WTC11 (cell line): ENCODE measurements around the gene GARIN1A. TPM values are rescaled to one million over a fixed set of nuclear protein-coding genes. Genes with fewer than 3 reads are reported as not detected.

Experiments used
- ATAC-seq: fragments of 200-7000 bp; cut with Tn5 transposase; 2 replicates; pipeline ENCODE4 v1.10.0; 2021; ENCODE audit warnings: mild to moderate bottlenecking, moderate library complexity
- CTCF ChIA-PET: fragments of 300-600 bp; sonication (Branson Sonifier 250); formaldehyde crosslinking; loops from one replicate; lab custom pipeline; 2021; ENCODE audit warnings: antibody characterized with exemption; lab: Charles Lee
- POLR2A ChIA-PET: fragments of 350-600 bp; sonication (Branson Sonifier 250); formaldehyde crosslinking; loops from one replicate; lab custom pipeline; 2021; ENCODE audit warnings: antibody characterized with exemption; lab: Charles Lee
- DNase-seq: peaks from one replicate; pipeline ENCODE4 v3.0.0; 2021; ENCODE audit warnings: low spot score
- H3K27ac Mint-ChIP-seq: 2 replicates; pipeline ENCODE4 v1.8.0; 2021; ENCODE audit warnings: mixed read lengths
- H3K27me3 Mint-ChIP-seq: 2 replicates; pipeline ENCODE4 v1.8.0; 2021; ENCODE audit warnings: low read depth, mild to moderate bottlenecking, moderate library complexity, mixed read lengths
- H3K36me3 Mint-ChIP-seq: 2 replicates; pipeline ENCODE4 v1.8.0; 2021; ENCODE audit warnings: mixed read lengths
- H3K4me1 Mint-ChIP-seq: 2 replicates; pipeline ENCODE4 v1.8.0; 2022; ENCODE audit warnings: mixed read lengths
- H3K4me3 Mint-ChIP-seq: 2 replicates; pipeline ENCODE4 v1.8.0; 2021; ENCODE audit warnings: mild to moderate bottlenecking, moderate library complexity, mixed read lengths
- H3K9me3 Mint-ChIP-seq: 2 replicates; pipeline ENCODE4 v1.8.0; 2021; ENCODE audit warnings: mixed read lengths
- AFF4 ChIP-seq: sonication (generic); formaldehyde crosslinking; IDR thresholded peaks from 2 replicates; pipeline ENCODE4 v1.8.1; 2023; ENCODE audit warnings: mild to moderate bottlenecking, missing genetic modification reagents, borderline replicate concordance
- AR ChIP-seq: fragments of 250-450 bp; sonication (Bioruptor Pico); IDR thresholded peaks from 2 replicates; pipeline ENCODE4 v1.9.0; 2021; ENCODE audit warnings: mild to moderate bottlenecking
- CREM ChIP-seq: sonication (generic); formaldehyde crosslinking; IDR thresholded peaks from 2 replicates; pipeline ENCODE4 v1.8.1; 2022; ENCODE audit warnings: mild to moderate bottlenecking, missing genetic modification reagents, moderate library complexity
- ESRRA ChIP-seq: sonication (generic); formaldehyde crosslinking; IDR thresholded peaks from 2 replicates; pipeline ENCODE4 v1.8.1; 2022; ENCODE audit warnings: mild to moderate bottlenecking, missing genetic modification reagents, borderline replicate concordance
- JAZF1 ChIP-seq: fragments of 250-450 bp; sonication (Bioruptor Pico); IDR thresholded peaks from 2 replicates; pipeline ENCODE4 v1.9.0; 2021; ENCODE audit warnings: moderate library complexity, mild to moderate bottlenecking, inconsistent platforms
- NR3C1 ChIP-seq: sonication (generic); formaldehyde crosslinking; conservative IDR thresholded peaks from 2 replicates; pipeline ENCODE4 v1.8.1; 2023; ENCODE audit warnings: low read depth, mild to moderate bottlenecking, missing genetic modification reagents
- RORB ChIP-seq: fragments of 250-450 bp; sonication (Bioruptor Pico); IDR thresholded peaks from 2 replicates; pipeline ENCODE4 v1.9.0; 2021; ENCODE audit warnings: mild to moderate bottlenecking
- ZNF138 ChIP-seq: sonication (generic); formaldehyde crosslinking; conservative IDR thresholded peaks from 2 replicates; pipeline ENCODE4 v1.8.1; 2022; ENCODE audit warnings: mild to moderate bottlenecking, moderate library complexity, missing genetic modification reagents
- ZNF263 ChIP-seq: sonication (generic); formaldehyde crosslinking; IDR thresholded peaks from 2 replicates; pipeline ENCODE4 v1.8.1; 2022; ENCODE audit warnings: low read depth, mild to moderate bottlenecking, moderate library complexity, missing genetic modification reagents
- ZNF281 ChIP-seq: sonication (generic); formaldehyde crosslinking; IDR thresholded peaks from 2 replicates; pipeline ENCODE4 v1.8.0; 2023; ENCODE audit warnings: mild to moderate bottlenecking, missing genetic modification reagents
- ZNF416 ChIP-seq: fragments of 250-450 bp; sonication (Bioruptor Pico); IDR thresholded peaks from 2 replicates; pipeline ENCODE4 v1.9.0; 2021; ENCODE audit warnings: mild to moderate bottlenecking, inconsistent platforms
- total RNA-seq: library from RNA; stranded (reverse); gene quantifications from 3 replicates; pipeline ENCODE4 v1.2.3, GENCODE V29; 2021
- TF ChIP-seq, protein P1 (sequence below): sonication (generic); formaldehyde crosslinking; IDR thresholded peaks from 2 replicates; pipeline ENCODE4 v1.8.0; 2022; ENCODE audit warnings: mild to moderate bottlenecking, missing genetic modification reagents
- TF ChIP-seq, protein P2 (sequence below): sonication (generic); formaldehyde crosslinking; IDR thresholded peaks from 2 replicates; pipeline ENCODE4 v1.8.0; 2023; ENCODE audit warnings: missing genetic modification reagents, mild to moderate bottlenecking, borderline replicate concordance

GARIN1A gene
- total RNA-seq, 1 experiment from 2014 or later, result 0.15 TPM

DNA sequence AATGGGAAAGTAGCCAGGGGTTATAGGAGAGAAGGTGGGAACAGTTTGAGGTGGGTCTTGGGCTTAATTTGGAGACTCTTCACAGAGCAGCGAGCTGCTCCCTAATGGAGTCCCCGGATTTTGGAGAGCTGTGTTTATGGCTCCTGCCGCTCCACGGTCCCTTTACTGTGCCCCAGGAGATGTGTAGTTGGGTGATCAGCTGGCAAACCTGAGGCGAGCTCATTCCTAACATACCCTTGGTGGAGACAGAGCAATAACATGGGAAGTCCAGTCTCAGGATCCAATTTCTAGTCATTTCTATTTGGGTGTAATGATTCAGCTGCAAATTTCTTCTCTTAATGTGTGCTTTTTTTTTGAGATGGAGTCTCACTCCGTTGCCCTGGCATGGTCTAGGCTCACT is 1.5 kb downstream of the GARIN1A start (continued):
- TF ChIP-seq, protein P1, sequence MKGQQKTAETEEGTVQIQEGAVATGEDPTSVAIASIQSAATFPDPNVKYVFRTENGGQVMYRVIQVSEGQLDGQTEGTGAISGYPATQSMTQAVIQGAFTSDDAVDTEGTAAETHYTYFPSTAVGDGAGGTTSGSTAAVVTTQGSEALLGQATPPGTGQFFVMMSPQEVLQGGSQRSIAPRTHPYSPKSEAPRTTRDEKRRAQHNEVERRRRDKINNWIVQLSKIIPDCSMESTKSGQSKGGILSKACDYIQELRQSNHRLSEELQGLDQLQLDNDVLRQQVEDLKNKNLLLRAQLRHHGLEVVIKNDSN (CRISPR knock-in tag), result no peak
- TF ChIP-seq RORB, result no peak
- TF ChIP-seq ZNF416 (CRISPR knock-in tag), result no peak
- no peak for TF ChIP-seq ZNF138 (CRISPR knock-in tag)
- TF ChIP-seq CREM, result no peak

- ATAC-seq (no peak), DNase-seq (no peak)
- ChIA-PET CTCF (interaction anchor here (2.4 kb wide), 1 partner anchor 10 kb away, joined by 10 read pairs; no protein-coding TSS in a partner anchor), POLR2A (no interaction called here)
- TF ChIP-seq AFF4 (CRISPR knock-in tag) (no peak), ESRRA (no peak), AR (CRISPR knock-in tag) (no peak), ZNF263 (CRISPR knock-in tag) (no peak), ZNF281 (CRISPR knock-in tag) (no peak), NR3C1 (CRISPR knock-in tag) (no peak), JAZF1 (no peak)
- TF ChIP-seq, protein P2, sequence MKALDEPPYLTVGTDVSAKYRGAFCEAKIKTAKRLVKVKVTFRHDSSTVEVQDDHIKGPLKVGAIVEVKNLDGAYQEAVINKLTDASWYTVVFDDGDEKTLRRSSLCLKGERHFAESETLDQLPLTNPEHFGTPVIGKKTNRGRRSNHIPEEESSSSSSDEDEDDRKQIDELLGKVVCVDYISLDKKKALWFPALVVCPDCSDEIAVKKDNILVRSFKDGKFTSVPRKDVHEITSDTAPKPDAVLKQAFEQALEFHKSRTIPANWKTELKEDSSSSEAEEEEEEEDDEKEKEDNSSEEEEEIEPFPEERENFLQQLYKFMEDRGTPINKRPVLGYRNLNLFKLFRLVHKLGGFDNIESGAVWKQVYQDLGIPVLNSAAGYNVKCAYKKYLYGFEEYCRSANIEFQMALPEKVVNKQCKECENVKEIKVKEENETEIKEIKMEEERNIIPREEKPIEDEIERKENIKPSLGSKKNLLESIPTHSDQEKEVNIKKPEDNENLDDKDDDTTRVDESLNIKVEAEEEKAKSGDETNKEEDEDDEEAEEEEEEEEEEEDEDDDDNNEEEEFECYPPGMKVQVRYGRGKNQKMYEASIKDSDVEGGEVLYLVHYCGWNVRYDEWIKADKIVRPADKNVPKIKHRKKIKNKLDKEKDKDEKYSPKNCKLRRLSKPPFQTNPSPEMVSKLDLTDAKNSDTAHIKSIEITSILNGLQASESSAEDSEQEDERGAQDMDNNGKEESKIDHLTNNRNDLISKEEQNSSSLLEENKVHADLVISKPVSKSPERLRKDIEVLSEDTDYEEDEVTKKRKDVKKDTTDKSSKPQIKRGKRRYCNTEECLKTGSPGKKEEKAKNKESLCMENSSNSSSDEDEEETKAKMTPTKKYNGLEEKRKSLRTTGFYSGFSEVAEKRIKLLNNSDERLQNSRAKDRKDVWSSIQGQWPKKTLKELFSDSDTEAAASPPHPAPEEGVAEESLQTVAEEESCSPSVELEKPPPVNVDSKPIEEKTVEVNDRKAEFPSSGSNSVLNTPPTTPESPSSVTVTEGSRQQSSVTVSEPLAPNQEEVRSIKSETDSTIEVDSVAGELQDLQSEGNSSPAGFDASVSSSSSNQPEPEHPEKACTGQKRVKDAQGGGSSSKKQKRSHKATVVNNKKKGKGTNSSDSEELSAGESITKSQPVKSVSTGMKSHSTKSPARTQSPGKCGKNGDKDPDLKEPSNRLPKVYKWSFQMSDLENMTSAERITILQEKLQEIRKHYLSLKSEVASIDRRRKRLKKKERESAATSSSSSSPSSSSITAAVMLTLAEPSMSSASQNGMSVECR, result no peak
- H3K9me3 Mint-ChIP-seq, result no peaks in the 10 kb centered on the region
- H3K27ac Mint-ChIP-seq, result no peak overlapping the region
- 0 out of 2 replicates have a peak, but pooled peaks cover 3% of the 10 kb centered on the region for H3K4me1 Mint-ChIP-seq
- H3K36me3 Mint-ChIP-seq, result no peaks in the 10 kb centered on the region
- H3K27me3 Mint-ChIP-seq, result peaks cover 7% of the 10 kb centered on the region; the same call in 1 of the 2 replicates
- no peak overlapping the region for H3K4me3 Mint-ChIP-seq
Measured at GRCh38 chr7:128676665-128677064, 4.6 kb downstream of the GARIN1A start.
